Small intestine (tissue), 7 donors: Measurements from ENCODE around the gene IGF1R. TPM values are rescaled to one million over a fixed set of nuclear protein-coding genes. Genes with fewer than 3 reads are reported as not detected.

ENCODE experiments used
- DNase-seq, 2 donors: peaks; one replicate each; pipeline versions ENCODE4 v3.0.0 to v3.0.0-alpha.2; 2013
- FAIRE-seq: peaks from 2 replicates; lab custom pipeline; 2012; peaks lifted over from hg19 to GRCh38; lab: Jason Lieb, UNC
- H3K27ac ChIP-seq, 3 donors: one replicate each; pipeline ENCODE4 v1.5.1; 2013; ENCODE audit warnings: low read length in 2 of 3, mild to moderate bottlenecking in 2 of 3, control low read depth in 1 of 3, inconsistent platforms in 1 of 3, low read depth in 1 of 3, moderate library complexity in 1 of 3
- H3K27me3 ChIP-seq, 3 donors: one replicate each; pipeline ENCODE4 v1.6.1; 2013; ENCODE audit warnings: low read length in 3 of 3, inconsistent platforms in 1 of 3; ENCODE audit not compliant: control insufficient read depth in 3 of 3, insufficient read depth in 3 of 3
- H3K36me3 ChIP-seq, 3 donors: one replicate each; pipeline ENCODE4 v1.6.1; 2013; ENCODE audit warnings: low read length in 3 of 3, inconsistent platforms in 1 of 3, low read depth in 1 of 3, mild to moderate bottlenecking in 1 of 3, moderate library complexity in 1 of 3; ENCODE audit not compliant: control insufficient read depth in 3 of 3, insufficient read depth in 2 of 3
- H3K4me1 ChIP-seq, 3 donors: one replicate each; pipeline ENCODE4 v1.6.1; 2013; ENCODE audit warnings: low read length in 2 of 3, inconsistent platforms in 1 of 3, low read depth in 1 of 3, mild to moderate bottlenecking in 1 of 3, moderate library complexity in 1 of 3; ENCODE audit not compliant: control insufficient read depth in 3 of 3, insufficient read depth in 2 of 3
- H3K4me3 ChIP-seq, 3 donors: one replicate each; pipeline ENCODE4 v1.5.1; 2013; ENCODE audit warnings: low read length in 3 of 3, control low read depth in 1 of 3, inconsistent platforms in 1 of 3, low read depth in 1 of 3, mild to moderate bottlenecking in 1 of 3, moderate library complexity in 1 of 3
- H3K9me3 ChIP-seq, 2 donors: one replicate each; pipeline ENCODE4 v1.6.1; 2013; ENCODE audit warnings: low read depth in 1 of 2, low read length in 1 of 2; ENCODE audit not compliant: control insufficient read depth in 2 of 2, insufficient read depth in 1 of 2
- WGBS, 3 donors: extraction: QIAGEN DNeasy Blood & Tissue Kit; methylation state at CpG; one replicate each; pipeline ENCODE4 v1.1.7; 2013; 5-methylcytosine and 5-hydroxymethylcytosine counted together
- polyA plus RNA-seq, 4 donors: library from polyadenylated mRNA; stranded (reverse) in 3 of 4; unstranded in 1 of 4; fragments of 200-250 nt in 3 of 4; fragments of 120-200 nt in 1 of 4; gene quantifications; one replicate each; pipeline versions ENCODE4 v1.2.1 to v1.2.3, GENCODE V29; 2013
- donor health status: healthy with polysubstance abuse.
- donor health status: control.
- donor health status: control.
- donor health status: Bipolar disorder and iron deficiency.
- donor health status: healthy.

The IGF1R gene
- polyA plus RNA-seq, 4 donors, result 0.54 to 27.9 (median 3.8) TPM

- no peaks in the 10 kb centered on the region for H3K9me3 ChIP-seq
- H3K27me3 ChIP-seq, result no peaks in the 10 kb centered on the region
- no peak overlapping the region for H3K27ac ChIP-seq
- H3K36me3 ChIP-seq, result peaks cover 0 to 5% (median 0%) of the 10 kb centered on the region in 3 donors
- no peak for FAIRE-seq
- no peak for DNase-seq
- WGBS, 3 donors, result 93 to 96% (median 93%) methylated on average over 5 of the region's 5 CpGs
- H3K4me1 ChIP-seq, result peaks cover 2 to 28% (median 16%) of the 10 kb centered on the region in 3 donors
- H3K4me3 ChIP-seq, result no peak overlapping the region
Observed at GRCh38 chr15:98733098-98733497, 84.8 kb downstream of the IGF1R start.

- Histone ChIP-seq H3K27me3 (no peaks in the 10 kb centered on the region), H3K4me1 (peaks cover 0 to 13% (median 9%) of the 10 kb centered on the region in 3 donors), H3K27ac (peak overlapping the region in 2 of 3 donors; percentile 25 to 64), H3K36me3 (no peaks in the 10 kb centered on the region), H3K9me3 (peaks cover 0 to 5% of the 10 kb centered on the region in 2 donors), H3K4me3 (no peak overlapping the region)
- FAIRE-seq, result no peak
- WGBS, 3 donors, result 29 to 56% (median 37%) methylated on average over 8 of the region's 8 CpGs
- DNase-seq, result peak; percentile 20 to 57
Observed at GRCh38 chr15:98734466-98735199, 86.3 kb downstream of the IGF1R start.

- H3K4me3 ChIP-seq, result no peak overlapping the region
- peaks cover 0 to 5% of the 10 kb centered on the region in 2 donors for H3K9me3 ChIP-seq
- DNase-seq (no peak), FAIRE-seq (no peak)
- no peaks in the 10 kb centered on the region for H3K27me3 ChIP-seq
- H3K27ac ChIP-seq, result no peak overlapping the region
- WGBS, 3 donors, result 88 to 93% (median 92%) methylated on average over 4 of the region's 4 CpGs
- peaks cover 0 to 9% (median 8%) of the 10 kb centered on the region in 3 donors for H3K4me1 ChIP-seq
- no peaks in the 10 kb centered on the region for H3K36me3 ChIP-seq
Observed at GRCh38 chr15:98735304-98735703, 87.0 kb downstream of the IGF1R start.

GRCh38 chr15:98735895-98736617, 87.7 kb downstream of the IGF1R start:
- no peak for FAIRE-seq
- Histone ChIP-seq H3K4me1 (peaks cover 0 to 9% (median 8%) of the 10 kb centered on the region in 3 donors), H3K27ac (no peak overlapping the region), H3K36me3 (no peaks in the 10 kb centered on the region), H3K27me3 (no peaks in the 10 kb centered on the region), H3K4me3 (no peak overlapping the region), H3K9me3 (peaks cover 0 to 5% of the 10 kb centered on the region in 2 donors)
- 44 to 52% (median 44%) methylated on average over 4 of the region's 4 CpGs for WGBS, 3 donors
- DNase-seq, result no peak

- Histone ChIP-seq H3K27ac (no peak overlapping the region), H3K27me3 (no peaks in the 10 kb centered on the region), H3K36me3 (no peaks in the 10 kb centered on the region), H3K4me3 (no peak overlapping the region), H3K9me3 (peaks cover 0 to 5% of the 10 kb centered on the region in 2 donors), H3K4me1 (peaks cover 0 to 10% (median 9%) of the 10 kb centered on the region in 3 donors)
- FAIRE-seq, result no peak
- no peak for DNase-seq
- 90 to 94% (median 93%) methylated on average over 6 of the region's 6 CpGs for WGBS, 3 donors
Observed at GRCh38 chr15:98737159-98737558, 88.8 kb downstream of the IGF1R start.

GRCh38 chr15:98737721-98738120, 89.4 kb downstream of the IGF1R start:
- Histone ChIP-seq H3K36me3 (no peaks in the 10 kb centered on the region), H3K27me3 (no peaks in the 10 kb centered on the region), H3K4me1 (peaks cover 0 to 10% (median 9%) of the 10 kb centered on the region in 3 donors), H3K4me3 (no peak overlapping the region), H3K9me3 (peaks cover 0 to 5% of the 10 kb centered on the region in 2 donors), H3K27ac (no peak overlapping the region)
- DNase-seq, result no peak
- FAIRE-seq, result no peak
- 66 to 92% (median 85%) methylated on average over 7 of the region's 7 CpGs for WGBS, 3 donors

- Histone ChIP-seq H3K9me3 (peaks cover 0 to 5% of the 10 kb centered on the region in 2 donors), H3K4me3 (no peak overlapping the region), H3K27ac (no peak overlapping the region), H3K36me3 (no peaks in the 10 kb centered on the region), H3K4me1 (peaks cover 0 to 13% (median 11%) of the 10 kb centered on the region in 3 donors), H3K27me3 (no peaks in the 10 kb centered on the region)
- DNase-seq (no peak), FAIRE-seq (no peak)
- WGBS, 3 donors, result 73 to 83% (median 80%) methylated on average over 9 of the region's 9 CpGs
Observed at GRCh38 chr15:98738689-98739401, 90.5 kb downstream of the IGF1R start.

GRCh38 chr15:98740295-98740694, 92.0 kb downstream of the IGF1R start:
- 73 to 84% (median 76%) methylated on average over 4 of the region's 4 CpGs for WGBS, 3 donors
- no peak overlapping the region for H3K4me3 ChIP-seq
- FAIRE-seq, result no peak
- no peak overlapping the region for H3K27ac ChIP-seq
- H3K27me3 ChIP-seq, result no peaks in the 10 kb centered on the region
- DNase-seq, result no peak
- H3K4me1 ChIP-seq, result peaks cover 2 to 17% (median 17%) of the 10 kb centered on the region in 3 donors
- H3K9me3 ChIP-seq, result peaks cover 0 to 5% of the 10 kb centered on the region in 2 donors
- no peaks in the 10 kb centered on the region for H3K36me3 ChIP-seq
